ENCODE results near the gene DEFB128. TPM values are rescaled to one million over a fixed set of nuclear protein-coding genes. Genes with fewer than 3 reads are reported as not detected.

The DEFB128 gene
- total and polyA plus RNA-seq, 10 of the 15 experiments (the other 5 are each of a cell fraction or from before 2014, with no cell fraction given), result not detected

DNA sequence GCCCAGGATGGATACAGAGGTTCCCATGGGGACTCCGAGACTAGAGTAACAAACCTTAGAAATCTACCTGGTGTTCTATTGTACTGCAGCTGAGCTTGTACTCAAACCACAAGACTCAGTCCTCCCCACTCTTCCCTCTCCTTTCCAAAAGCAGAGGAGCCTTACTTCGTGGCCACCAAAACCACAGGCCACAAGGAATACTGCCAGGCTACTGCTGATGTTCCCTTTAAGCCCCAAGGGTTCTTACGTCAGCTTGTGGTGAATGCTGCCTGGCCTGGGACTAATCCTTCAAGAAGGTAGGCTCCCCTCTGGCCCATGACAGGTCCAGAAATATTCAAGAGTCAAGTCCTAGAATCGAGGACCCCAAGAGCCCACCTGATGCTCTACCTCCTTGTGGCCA, 10.5 kb upstream of the DEFB128 start:
- SMC1A ChIA-PET (ENCODE audit: uncharacterized antibody, unreplicated experiment), result no interaction called here
- POLR2A ChIA-PET, result no interaction called here

More for the DNA sequence above, 10.5 kb upstream of the DEFB128 start:
- BruUV-seq (replicated peaks), result no TSS peak
- Histone ChIP-seq H3K9ac (ENCODE audit: control insufficient read depth, insufficient read depth, low read length) (no peak overlapping the region), H3K79me2 (ENCODE audit: control insufficient read depth, insufficient read depth, low read length) (no peaks in the 10 kb centered on the region), H3K4me2 (ENCODE audit: control insufficient read depth, insufficient read depth) (no peak overlapping the region), H3K36me3 (ENCODE audit: control insufficient read depth in 2 of 2, insufficient read depth in 2 of 2, low read length in 1 of 2) (no peaks in the 10 kb centered on the region), H3K27ac (ENCODE audit: control insufficient read depth, insufficient read depth) (no peak overlapping the region), H3K4me3 (no peak overlapping the region), H3K4me1 (ENCODE audit: control insufficient read depth, insufficient read depth, low read length) (no peaks in the 10 kb centered on the region), H4K20me1 (ENCODE audit: control insufficient read depth, insufficient read depth) (no peaks in the 10 kb centered on the region), H2AFZ (ENCODE audit: control insufficient read depth, low read depth, low read length) (no peak overlapping the region), H3K27me3 (replicated peaks in 1 of 2; ENCODE audit: control insufficient read depth in 2 of 2, insufficient read depth in 2 of 2, low read length in 1 of 2) (peaks cover 0 to 3% of the 10 kb centered on the region in 2 experiments; a peak in 2 of 4 replicates), H3K9me3 (replicated peaks; ENCODE audit: control insufficient read depth, insufficient read depth, low read length) (no peaks in the 10 kb centered on the region)
- no peak for DNase-seq (ENCODE audit: low read depth, low spot score)
- intact Hi-C loops (cut with micrococcal nuclease; ENCODE audit: unreplicated experiment) (no loop called here), in situ Hi-C loops (cut with MboI) (no loop called here)
- CTCF ChIA-PET, result no interaction called here
- no peak for TF ChIP-seq LARP7 (IDR thresholded peaks at IDR 0.05)
- TF ChIP-seq SMAD1 (IDR thresholded peaks at IDR 0.05; ENCODE audit: low read depth, partially characterized antibody), result no peak
- TF ChIP-seq NR2C1 (IDR thresholded peaks at IDR 0.05), result no peak
- no peak for TF ChIP-seq YBX1 (IDR thresholded peaks at IDR 0.05)
- TF ChIP-seq SUPT20H (IDR thresholded peaks at IDR 0.05; ENCODE audit: borderline replicate concordance, control insufficient read depth, low read depth, low read length), result no peak
- no peak for TF ChIP-seq ZNF217 (IDR thresholded peaks at IDR 0.05)
- TF ChIP-seq ZNF687 (IDR thresholded peaks at IDR 0.05), result no peak
- TF ChIP-seq, protein P1, sequence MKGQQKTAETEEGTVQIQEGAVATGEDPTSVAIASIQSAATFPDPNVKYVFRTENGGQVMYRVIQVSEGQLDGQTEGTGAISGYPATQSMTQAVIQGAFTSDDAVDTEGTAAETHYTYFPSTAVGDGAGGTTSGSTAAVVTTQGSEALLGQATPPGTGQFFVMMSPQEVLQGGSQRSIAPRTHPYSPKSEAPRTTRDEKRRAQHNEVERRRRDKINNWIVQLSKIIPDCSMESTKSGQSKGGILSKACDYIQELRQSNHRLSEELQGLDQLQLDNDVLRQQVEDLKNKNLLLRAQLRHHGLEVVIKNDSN (IDR thresholded peaks at IDR 0.05; ENCODE audit: borderline replicate concordance, extremely low read length, insufficient read depth, low read depth, low read length), result no peak
- TF ChIP-seq SMC3 (IDR thresholded peaks at IDR 0.05; ENCODE audit: borderline replicate concordance, low read length), result no peak
- TF ChIP-seq PRDM15 (CRISPR knock-in tag; IDR thresholded peaks at IDR 0.05), result no peak
- TF ChIP-seq MYC (IDR thresholded peaks at IDR 0.05; ENCODE audit: insufficient read depth, insufficient read length, insufficient replicate concordance, low read length, severe bottlenecking), result no peak
- TF ChIP-seq, protein P2, sequence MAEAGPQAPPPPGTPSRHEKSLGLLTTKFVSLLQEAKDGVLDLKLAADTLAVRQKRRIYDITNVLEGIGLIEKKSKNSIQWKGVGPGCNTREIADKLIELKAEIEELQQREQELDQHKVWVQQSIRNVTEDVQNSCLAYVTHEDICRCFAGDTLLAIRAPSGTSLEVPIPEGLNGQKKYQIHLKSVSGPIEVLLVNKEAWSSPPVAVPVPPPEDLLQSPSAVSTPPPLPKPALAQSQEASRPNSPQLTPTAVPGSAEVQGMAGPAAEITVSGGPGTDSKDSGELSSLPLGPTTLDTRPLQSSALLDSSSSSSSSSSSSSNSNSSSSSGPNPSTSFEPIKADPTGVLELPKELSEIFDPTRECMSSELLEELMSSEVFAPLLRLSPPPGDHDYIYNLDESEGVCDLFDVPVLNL (IDR thresholded peaks at IDR 0.05; ENCODE audit: low read depth, low read length), result no peak
- no peak for ATAC-seq
- RAD21 ChIA-PET (ENCODE audit: unreplicated experiment), result no interaction called here
- no peak for FAIRE-seq
- 1% methylated on average over 4 of the region's 4 CpGs for WGBS (ENCODE audit: insufficient coverage, insufficient replicate concordance, low lambda C conversion rate, missing lambda C conversion rate)

Measured in GM12878 (cell line).